Measurements from ENCODE around the gene HPF1.

The HPF1 gene

DNA sequence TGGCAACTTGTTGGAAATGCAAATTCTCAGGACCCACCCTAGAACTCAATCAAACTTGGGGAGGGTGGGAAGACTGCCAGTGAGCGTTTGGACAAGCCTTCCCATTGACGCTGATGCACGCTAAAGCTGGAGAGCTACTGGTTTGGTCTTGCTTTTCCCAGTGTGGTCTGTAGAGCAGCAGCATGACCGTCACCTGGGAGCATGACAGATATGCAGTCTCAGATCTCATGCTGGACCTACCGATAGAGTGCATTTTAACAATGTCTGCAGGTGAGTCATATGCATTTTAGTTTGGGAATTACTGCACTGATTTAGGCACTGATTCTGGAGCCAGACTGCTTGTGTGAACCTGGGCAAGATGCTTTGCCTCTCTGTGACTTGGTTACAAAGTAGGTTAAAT lies 27.2 kb downstream of the HPF1 start:
- DNase-seq, result no peak

DNA sequence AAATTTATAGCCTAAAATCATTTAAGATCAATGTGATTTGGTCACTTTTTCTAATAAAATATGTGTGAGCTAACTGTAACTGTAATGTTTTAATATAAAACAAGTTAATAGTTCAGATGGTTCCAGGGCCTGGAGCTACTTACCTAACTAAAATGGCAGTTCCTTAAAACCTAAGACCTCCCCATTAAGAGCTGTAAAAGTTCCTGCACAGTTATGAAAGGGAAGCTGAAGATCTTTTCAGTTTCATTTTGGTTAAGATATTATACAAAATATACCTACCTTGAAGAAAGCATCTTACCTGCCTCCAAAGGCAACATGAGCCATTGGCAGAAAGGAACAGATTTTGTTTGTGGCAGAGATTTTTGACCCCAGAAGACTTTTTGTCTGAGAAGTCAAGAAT lies 30.1 kb downstream of the HPF1 start:
- DNase-seq, result no peak

DNA sequence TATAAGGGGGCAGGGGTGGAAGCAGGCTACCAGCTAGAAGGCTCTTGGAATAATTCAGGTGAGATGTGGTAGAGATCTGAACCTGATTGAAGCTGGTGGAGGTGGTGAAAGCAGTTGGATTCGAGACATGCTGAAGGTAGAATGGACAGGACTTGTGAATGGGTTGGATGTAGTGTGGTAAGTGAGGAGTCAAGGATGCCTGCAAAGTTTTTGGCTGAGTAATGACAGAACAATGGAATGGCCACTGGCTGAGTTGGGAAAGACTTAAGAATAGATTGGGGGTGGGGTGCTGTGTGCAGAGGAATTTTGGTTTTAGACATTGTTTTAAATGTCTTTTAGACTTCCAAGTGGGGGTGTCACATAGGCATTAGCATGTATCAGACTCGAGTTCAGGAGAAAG lies 33.5 kb downstream of the HPF1 start:
- DNase-seq, result no peak

DNA sequence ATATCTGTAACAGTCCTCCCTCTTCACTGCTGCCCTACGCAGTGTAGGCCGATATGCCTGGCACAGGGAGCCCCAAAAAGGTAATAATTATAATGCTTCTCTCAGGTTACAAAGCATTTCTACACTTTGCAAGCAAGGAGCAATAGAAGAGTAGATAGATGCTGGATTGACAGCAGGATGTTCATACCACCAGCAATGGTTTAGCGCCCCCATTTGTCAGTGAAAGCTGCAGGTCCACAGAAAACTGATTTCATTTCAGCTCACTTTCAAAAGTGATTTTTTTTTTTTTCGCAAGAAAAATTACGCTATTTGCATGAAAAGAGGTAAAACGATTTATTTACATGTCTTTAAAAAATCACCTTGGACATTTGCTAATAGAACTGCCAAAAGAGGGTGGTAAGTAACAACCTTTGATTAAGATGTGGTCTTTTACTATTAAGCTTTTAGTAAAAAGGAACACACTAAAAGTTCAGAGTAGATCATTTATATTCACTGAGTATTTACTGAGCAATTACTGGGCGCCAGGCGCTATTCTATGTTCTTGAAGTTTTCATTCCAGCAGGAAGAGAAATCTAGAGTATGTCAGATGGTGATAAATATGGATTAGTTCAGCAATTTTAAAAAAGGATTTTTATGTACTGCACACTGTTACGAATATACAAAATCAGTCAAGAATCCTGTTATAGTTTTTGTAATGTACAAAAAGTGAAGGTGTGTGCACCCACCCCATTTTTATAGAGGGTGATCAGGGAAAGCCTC lies 34.4 kb downstream of the HPF1 start:
- DNase-seq, result no peak

DNA sequence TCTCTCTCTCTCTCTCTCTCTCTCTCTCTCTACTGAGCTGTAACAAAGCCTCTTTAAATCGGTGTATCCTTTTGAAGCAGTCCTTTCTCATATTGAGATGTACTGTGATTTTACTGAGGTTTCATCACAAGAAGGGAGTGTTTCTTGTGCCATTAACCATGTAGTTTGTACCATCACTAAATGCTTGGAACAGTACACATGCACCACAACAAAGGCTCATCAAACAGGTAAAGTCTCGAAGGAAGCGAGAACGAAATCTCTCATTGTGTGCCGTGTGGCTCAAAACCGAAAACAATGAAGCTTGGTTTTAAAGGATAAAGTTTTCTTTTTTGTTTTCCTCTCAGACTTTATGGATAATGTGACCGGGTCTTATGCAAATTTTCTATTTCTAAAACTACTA lies 37.2 kb downstream of the HPF1 start:
- no peak for DNase-seq

DNA sequence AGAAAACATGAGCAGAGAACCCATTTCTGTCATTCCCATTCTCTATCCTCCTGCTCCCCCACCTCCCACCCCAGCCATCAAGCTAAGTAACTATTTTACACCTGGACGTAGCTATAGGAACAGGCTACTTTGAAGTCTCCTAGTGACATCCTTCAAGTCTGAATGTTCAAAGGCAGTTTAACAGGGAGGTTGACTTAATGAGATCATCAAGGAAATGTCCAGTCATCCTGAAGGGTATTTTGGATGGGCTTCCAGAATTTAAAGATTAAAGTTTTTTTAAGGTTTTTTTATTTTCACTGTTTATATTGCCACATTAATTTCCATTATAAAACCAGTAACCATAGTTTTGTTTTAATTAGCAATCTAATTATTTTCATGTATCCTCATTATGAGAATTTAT lies 41.1 kb downstream of the HPF1 start:
- no peak for DNase-seq

DNA sequence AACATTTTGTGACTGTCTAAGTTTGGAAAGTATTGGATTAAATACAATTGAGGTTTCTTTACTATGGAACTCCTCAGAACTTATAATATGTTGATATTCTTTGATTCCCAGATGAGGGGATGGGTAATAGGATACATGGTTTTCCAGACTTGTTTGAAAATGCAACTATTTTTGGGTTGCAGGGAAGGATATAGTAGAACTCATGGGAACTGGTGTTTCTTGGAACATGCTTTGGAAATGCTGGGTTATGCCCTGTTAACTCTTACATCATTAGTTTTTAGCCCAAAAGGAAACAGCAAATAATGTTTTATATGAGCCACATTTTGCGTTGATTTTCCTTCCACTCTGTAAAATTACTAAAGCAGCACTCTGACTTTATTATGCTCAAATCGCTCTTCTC lies 41.9 kb downstream of the HPF1 start:
- DNase-seq, result no peak

DNA sequence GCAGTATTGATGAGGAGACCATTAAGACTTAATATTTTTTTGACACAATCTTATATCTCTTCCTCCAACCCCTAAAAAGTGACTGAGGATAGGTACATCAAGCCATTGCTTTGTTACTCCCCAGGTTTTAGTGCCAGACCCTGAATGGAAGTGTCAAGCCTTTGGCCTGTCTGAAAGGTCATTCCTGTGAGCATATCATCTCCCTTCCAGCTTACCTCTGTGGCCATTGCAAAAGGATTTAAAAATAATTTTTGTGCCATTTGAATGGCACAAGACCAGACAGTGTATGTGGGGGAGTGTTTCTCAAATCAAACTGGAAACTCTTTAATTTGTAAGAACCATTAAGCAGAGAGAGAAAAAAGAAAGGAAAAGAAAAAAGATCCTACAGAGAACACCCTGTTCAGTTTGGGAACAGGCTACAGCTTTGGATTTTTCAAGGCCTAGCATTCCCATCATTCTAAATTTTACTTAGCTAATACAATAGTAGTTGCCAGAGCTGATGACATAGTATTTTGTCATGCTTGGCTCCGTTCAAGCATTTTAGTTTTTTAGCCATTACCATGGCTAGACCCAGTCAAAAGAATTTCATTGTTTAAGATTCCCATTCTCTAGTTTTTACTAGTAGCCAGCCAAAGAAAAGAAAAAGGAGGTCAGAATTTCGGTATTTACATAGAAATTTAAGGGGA lies 49.6 kb downstream of the HPF1 start:
- DNase-seq, result no peak

DNA sequence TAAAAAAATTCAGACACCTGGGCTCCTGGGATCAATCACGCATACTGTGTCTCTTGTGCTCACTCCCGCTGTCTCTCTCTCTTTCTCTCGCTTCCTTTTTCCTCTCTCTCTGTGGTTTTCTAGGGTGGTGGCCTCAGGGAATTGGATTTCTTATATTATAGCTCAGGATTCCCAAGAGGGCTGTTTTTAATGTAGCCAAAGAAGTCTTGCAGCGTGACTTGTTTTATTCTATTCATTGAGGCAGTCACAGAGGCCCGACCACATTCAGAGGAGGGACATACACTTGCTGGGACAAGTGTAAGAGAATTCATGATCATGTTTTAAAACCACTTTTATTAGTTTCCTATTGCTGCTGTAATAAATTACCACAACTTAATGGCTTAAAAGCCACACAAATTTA lies 59.4 kb downstream of the HPF1 start:
- DNase-seq, result no peak

DNA sequence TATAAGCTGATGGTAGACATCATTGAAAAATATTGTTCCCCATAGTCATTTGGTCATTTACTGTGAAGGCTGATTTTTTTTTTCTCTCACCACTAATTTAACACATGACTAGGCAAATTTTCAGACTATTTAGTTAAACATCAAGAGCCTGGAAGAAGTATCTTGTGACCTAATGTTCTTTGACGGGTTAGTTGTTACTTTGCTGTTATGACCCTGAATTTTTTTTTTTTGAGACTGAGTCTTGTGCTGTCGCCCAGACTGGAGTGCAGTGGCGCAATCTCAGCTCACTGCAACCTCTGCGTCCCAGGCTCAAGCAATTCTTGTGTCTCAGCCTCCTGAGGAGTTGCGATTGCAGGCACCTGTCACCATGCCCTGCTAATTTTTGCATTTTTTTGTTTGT lies 67.0 kb downstream of the HPF1 start:
- no peak for DNase-seq

DNA sequence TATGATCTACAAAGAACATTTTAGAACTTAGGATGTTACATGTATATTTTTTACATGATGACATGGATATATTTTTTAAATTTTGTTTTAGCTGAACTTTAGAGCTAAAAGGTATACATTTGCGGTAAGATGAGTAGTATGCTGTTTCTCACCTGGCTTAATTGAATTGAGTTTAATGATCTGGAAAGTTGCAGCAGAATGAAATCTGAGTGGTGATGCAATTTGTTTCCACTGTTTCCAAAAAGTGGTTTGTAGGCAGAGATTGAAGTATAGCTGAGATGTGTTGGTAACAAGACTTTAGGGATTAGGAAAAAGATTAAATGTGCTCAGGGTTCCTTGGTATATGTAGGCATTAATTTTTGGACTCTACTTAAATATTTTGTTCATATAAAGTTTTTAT lies 68.1 kb downstream of the HPF1 start:
- DNase-seq, result no peak

DNA sequence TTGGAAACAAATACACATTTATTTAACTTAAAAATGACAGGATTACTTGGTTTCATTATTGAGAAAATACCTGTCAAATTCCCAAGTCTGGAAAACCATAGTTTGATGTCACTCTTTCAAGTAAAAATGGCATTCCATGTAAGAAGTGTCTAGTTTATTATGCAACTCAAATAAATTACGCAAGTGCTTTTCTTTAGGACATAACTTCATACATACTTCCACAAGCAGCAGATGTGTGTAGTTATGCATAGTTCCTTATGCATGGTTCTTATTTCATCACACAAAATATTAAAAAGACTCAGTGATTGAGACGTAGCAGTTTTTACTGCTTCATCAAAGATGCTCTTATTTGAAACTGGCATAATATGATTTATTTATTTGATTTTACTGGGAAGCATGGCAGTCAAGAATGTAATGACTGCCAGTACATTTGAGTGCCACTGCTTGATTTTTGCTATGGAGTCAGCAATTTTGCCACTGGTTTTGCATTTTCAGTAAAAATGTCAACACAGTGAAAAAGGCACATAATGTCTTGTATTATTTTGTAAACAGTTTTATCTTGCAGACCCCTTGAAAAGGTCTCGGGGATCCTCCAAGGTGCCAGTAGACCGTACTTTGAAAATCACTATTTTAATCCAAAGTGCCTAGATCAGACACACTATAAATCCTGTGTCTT lies 75.2 kb downstream of the HPF1 start:
- DNase-seq, result no peak

Data from CD4-positive, alpha-beta T cell treated with Interleukin-12 subunit alpha and Interleukin-12 subunit beta, for 1 hour (primary cell).